HG03159 (cell line): Measurements from ENCODE around the gene UTP25.

Experiments used
- ATAC-seq: cut with Tn5 transposase; IDR thresholded peaks from one replicate; pipeline ENCODE4 v1.9.1; 2021; ENCODE audit warnings: mild to moderate bottlenecking, moderate library complexity; ENCODE audit not compliant: unreplicated experiment

UTP25 gene

DNA sequence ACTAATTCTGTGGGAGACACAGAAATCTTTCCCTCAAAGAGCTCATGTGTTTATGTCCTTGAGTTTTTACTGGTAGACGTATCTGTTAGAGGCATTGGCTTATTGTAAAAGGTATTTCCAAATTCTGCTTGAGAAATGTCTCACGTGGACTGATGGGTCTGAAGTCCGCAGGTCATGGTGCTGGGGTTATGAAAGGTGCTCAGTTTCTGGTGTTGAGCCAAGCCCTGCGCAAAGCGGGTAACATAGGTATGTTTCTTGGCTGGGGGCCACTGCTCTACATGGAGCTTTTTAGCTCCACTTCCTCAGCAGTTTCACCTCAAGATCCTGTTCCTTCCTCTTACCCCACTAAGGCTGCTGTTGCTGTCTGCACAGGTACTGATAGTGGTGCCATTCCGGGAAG lies 10.8 kb downstream of the UTP25 start:
- no peak for ATAC-seq

DNA sequence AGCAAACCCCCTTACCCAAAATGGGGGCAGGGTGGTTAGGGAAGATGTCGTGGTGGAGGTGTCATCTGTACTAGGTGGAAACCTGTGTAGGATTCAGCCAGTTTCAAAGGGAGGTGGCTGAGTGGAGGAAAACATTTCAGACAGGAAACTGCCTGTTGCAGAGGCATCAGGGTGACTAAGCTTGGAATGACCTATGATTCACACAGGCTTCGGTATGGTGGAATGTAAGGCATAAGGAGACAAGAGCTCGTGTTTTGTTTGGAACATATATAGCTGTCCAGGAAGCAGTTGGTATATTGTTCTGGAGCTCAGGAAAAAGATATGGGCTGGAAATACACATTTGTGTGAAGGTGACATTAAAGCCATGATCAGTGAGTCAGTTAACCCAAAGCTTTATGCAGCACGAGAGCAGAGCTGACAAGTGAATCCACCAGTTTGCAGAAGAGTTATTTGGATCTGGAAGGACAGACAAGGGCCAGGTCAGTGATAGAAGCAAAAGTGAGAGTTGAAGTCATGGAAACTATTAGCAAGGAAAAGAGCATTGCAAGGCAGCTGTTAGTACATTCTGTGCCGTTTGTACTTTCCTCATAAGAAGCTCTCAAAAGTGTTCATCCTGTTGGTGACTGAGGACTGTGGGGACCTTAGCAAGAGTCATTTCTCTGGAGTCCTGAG lies 12.2 kb downstream of the UTP25 start:
- ATAC-seq = no peak

DNA sequence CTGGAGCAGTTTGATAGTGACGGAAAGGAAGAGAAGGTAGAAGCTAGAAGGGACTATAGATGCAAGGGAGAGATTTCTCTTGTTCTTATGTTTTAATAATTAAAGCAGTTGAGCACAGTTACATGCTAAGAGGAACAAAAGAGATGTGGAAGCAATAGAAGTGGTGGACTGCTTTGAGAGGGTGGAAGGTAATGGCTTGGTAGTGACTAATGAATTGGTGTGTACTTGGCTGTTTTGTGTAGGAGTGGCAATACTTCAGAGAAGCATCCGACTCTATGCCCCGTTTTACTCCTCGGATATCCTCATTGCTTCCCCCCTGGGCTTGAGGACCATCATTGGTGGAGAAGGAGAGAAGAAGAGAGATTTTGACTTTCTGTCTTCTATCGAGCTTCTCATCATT lies 12.8 kb downstream of the UTP25 start:
- ATAC-seq = no peak

DNA sequence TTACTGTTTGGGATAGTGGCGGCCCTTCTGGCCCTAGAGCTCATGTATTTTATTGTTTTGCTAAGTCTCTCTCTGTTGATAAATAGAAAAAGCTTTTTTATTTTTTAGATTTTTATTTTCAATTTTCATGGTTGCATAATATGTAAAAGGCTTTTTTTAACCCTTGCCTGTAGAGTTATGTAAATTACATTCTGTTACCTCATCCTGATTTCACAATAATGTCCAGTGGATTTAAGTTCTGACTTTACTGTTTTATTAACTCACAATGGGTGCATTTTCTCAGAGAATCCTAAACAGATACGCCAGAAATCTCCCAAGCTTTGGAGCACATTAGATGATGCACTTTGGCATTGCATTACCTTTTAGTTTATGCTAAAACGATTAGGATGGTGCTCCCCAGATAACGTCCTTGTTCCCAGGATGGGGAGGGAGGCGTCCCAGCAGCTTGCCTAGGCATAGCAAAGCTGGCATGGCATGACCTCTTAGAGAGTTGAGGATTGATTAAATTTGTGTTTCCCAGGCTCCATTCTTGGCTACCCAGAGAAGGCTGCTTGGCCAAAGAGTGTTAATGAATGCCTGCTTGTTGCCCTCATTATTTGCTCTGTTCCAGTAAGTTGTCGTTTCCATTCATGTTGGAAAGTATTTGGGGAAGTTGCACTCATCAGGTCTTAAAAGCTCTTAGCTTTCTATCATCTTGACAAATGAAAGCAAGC lies 17.1 kb downstream of the UTP25 start:
- ATAC-seq = no peak

DNA sequence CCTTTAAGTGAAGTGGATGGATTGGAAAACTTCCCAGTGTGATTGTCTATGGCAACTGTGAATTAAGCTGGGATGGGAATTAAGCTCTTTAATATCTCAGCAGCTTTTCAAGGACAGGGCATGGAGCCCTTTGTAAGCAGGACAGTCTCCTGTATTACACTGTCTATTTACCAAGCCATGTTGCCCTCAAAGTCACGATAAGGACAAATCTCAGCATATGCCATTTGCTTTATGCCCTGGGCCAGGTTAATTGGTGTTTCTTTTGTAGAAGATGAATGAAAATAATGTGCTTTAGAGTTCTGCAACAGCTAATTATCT lies 17.6 kb downstream of the UTP25 start:
- ATAC-seq = no peak

GRCh38 chr1:209849388-209849787 lies 21.6 kb downstream of the UTP25 start:
- ATAC-seq = no peak

- peak; percentile 86 for ATAC-seq
Measured at GRCh38 chr1:209850342-209850979, 22.7 kb downstream of the UTP25 start.

GRCh38 chr1:209853676-209854075 lies 25.9 kb downstream of the UTP25 start:
- no peak for ATAC-seq

DNA sequence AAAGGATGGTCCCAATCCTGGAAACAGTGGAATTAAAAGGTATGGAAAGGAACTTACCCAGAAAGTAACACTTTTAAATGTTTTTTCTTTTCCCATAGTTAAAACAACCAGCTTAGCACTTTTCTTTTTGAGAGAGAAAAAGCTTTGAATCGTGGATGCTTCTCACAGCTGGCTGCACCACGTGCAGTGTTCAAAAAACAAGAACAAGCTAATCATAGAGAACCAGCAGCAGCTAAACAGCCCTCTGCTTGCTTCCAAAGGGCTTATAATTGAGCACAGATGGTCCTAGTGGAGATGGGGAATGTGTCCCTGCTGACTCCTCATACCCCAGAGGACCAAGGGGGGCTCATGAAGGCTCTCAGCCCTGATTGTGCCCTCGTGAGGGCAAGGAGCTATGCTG lies 26.4 kb downstream of the UTP25 start:
- ATAC-seq = no peak

GRCh38 chr1:209855006-209855405 lies 27.2 kb downstream of the UTP25 start:
- ATAC-seq = no peak

DNA sequence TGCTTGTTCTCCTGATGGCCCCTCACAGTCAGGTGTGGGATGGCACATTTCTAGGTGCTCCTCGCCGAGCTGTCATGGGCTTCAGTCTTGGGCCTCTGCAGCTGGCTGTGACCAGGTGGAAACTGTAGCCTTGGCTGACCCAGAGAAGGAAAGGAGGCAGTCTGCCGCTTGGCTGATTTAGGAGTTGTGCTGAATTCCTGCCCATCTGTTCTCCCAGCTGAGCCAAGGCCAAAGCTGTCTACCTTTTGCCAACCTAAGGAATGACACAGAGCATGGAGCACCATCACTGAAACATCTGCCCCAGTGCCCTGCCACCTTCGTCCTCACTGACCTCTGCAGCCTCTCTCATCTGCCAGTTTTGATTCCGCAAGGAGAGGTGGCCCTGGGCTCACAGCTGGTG lies 27.9 kb downstream of the UTP25 start:
- ATAC-seq = no peak

DNA sequence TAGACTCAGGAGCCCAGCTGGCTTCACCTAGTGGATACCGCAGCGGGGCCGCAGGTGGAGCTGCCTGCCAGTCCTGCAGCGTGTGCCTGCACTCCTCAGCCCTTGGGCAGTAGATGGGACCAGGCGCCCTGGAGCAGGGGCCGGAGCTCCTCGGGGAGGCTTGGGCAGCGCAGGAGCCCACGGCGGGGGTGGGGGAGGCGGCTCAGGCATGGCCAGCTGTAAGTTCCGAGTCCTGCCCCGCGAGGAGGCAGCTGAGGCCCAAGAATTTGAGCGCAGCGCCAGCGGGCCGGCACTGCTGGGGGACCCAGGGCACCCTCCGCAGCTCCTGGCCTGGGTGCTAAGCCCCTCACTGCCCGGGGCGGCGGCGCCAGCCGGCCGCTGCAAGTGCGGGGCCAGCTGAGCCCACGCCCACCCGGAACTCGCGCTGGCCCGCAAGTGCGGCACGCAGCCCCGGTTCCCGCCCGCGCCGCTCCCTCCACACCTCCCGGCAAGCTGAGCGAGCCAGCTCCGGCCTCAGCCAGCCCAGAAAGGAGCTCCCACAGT lies 30.9 kb downstream of the UTP25 start:
- ATAC-seq = no peak

GRCh38 chr1:209860293-209860881 lies 32.6 kb downstream of the UTP25 start:
- ATAC-seq = peak; percentile 95

DNA sequence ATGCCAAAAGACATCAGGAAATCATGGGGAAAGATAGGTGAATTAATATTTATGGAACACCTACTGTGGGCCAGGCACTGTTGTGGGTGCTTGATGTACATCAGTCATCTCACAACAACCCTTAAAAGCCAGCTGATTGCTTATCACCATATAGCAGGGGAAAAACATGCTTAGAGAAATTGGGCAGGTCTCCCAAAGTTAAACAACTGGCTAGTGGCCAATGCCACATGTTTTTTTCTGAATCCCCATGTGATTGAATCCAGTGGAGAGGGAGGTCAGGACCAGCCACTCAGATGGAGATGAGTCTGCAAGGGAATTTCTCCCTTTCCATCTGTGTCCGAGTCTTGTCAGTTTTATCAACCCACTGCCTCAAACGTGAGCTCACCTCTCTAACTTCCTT lies 33.5 kb downstream of the UTP25 start:
- ATAC-seq = no peak

DNA sequence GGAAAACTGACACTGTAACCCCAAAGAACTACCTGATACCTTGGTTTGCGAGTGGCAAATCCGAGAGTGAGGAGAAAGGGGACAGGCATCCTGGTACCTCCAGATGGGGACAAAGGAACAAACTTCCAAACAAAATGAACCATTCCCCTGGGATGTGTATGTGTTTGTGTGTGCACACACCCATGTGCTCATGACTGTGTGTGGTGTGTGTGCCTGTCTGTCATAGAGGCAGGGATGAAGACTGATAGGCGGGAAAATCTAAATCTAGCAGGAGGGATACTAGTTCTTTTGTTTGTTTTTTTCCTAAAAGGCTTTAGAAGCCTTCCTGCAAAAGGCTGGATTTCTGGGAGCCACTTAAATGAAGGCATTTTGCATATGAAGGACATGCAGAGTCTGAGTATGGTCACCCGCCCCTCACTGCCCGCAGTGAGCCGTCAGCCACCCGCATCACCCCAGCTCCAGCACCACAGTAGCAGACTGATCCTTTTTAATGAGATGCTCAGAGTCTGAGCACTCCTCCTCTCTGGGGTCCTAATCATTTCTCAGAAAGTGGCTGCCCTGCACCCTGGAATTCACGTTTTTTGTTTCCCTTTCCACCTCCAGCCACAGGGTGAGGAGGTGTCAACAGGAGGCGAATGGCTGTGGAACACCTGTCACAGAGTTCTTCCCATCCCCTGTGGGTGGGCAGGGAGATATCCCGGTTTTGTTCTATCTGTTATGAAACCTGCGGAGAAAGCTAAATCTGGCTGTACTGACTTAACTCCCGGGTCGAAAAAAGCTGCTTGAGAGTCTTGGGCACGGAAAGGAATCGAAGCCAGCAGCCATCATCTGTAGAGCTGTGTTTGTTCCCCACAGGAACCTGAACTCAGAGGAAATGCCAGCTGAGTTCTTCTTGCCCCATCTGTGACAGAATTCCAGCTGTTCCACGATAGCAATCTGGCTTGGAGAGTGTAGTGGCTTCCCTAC lies 34.9 kb downstream of the UTP25 start:
- no peak for ATAC-seq

DNA sequence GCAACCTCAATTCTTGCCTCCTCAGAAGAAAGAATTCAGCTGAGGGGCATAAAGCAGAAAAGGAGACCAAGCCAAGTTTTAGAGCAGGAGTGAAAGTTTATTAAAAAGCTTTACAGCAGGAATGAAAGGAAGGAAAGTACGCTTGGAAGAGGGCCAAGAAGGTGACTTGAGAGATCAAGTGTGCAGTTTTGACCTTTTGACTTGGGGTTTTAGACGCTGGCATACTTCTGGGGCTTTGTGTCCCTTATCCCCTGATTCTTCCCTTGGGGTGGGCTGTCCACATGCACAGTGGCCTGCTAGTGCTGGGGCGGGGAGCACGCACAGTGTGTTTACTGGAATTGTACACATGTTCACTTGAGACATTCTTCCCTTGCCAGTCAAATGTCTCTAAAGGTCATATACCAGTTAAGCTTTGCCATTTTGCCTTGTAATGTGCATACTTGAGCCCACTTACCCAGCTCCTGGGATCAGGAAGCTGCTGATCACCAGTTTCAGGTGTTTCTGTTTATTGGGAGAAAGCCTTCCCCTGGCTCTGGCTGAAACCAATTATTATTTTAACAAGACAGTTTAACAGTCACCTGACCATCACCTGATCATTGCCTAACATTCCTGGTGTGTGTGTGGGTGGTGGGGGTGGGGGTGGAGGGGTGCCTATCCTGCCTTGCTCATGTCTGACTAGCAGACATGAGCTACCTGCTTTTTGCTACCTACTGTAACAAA lies 36.2 kb downstream of the UTP25 start:
- ATAC-seq = no peak

- no peak for ATAC-seq
Measured at GRCh38 chr1:209866201-209866600, 38.4 kb downstream of the UTP25 start.

DNA sequence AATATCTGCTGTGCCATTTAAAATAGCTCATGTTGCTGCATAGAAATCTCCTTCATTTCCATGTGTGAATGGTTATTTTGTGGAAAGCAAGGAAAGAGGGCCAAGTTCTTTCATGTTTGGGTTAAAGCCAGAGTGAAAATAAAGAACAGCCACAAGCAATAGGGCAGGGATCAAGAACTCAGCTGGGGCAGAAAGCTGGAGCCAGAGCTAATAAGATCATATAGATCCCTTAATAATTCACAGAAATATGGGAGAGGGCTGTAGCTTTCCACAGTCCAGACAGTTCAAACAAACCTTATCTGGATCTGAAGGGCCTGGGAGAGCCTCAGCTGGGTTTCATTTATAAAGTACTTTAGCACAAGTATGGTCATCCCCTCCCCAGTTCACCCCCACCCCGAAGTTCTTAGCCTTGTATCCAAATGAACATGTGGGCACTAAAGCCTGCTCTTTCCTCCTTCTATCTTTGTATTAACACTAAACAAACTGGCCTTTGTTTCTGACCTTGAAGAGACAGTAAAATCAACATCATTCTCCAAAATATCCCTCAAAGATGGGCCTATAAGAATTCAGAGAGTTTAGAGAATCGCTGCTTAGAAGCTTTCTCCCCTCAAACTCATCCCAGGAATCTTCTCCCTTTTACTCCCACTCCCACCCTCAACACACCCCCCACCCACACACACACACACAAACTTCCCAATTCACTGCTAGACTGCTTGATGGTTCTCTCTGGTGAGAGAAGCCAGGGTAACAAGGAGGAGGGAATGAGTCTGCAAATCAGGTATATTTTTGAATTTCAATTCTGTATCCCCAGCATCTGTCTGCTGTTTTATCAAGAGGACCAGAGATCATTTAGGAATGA lies 41.7 kb downstream of the UTP25 start:
- no peak for ATAC-seq
